ENCODE measurements around the gene RPS6KA2. TPM values are rescaled to one million over a fixed set of nuclear protein-coding genes. Genes with fewer than 3 reads are reported as not detected.

RPS6KA2 gene
- total RNA-seq, 1 donor from 2014 or later = 124 TPM

DNA sequence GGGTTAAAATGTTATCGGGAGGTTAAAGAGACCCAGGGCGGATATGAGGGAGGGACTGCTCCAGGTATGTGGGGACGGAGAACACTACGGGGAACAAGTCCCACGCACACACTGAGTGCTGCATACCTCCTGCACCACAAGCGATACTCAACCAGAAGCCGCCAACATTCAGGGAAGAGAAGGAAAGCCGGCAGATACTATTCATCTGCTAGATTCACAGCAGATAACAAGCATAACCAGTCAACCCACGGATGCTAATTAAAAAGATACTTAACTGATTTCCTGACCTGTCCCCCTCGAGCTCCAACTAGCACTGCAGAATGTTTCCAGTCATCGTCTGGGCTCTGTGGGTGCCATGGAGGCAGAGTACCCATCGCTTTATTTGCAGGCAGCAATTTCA is 45.1 kb upstream of the RPS6KA2 start:
- H3K4me1 Mint-ChIP-seq (ENCODE audit: low read depth) = no peaks in the 10 kb centered on the region
- no peaks in the 10 kb centered on the region for H3K9me3 Mint-ChIP-seq (ENCODE audit: low read depth)
- no peak overlapping the region for H3K27ac Mint-ChIP-seq (ENCODE audit: unreplicated experiment)
- peaks cover 3% of the 10 kb centered on the region for H3K27me3 Mint-ChIP-seq (ENCODE audit: low read depth)
- no peaks in the 10 kb centered on the region for H3K36me3 Mint-ChIP-seq (ENCODE audit: low read depth)
- H3K4me3 Mint-ChIP-seq (ENCODE audit: unreplicated experiment) = no peak overlapping the region
- TF ChIP-seq, protein P1, sequence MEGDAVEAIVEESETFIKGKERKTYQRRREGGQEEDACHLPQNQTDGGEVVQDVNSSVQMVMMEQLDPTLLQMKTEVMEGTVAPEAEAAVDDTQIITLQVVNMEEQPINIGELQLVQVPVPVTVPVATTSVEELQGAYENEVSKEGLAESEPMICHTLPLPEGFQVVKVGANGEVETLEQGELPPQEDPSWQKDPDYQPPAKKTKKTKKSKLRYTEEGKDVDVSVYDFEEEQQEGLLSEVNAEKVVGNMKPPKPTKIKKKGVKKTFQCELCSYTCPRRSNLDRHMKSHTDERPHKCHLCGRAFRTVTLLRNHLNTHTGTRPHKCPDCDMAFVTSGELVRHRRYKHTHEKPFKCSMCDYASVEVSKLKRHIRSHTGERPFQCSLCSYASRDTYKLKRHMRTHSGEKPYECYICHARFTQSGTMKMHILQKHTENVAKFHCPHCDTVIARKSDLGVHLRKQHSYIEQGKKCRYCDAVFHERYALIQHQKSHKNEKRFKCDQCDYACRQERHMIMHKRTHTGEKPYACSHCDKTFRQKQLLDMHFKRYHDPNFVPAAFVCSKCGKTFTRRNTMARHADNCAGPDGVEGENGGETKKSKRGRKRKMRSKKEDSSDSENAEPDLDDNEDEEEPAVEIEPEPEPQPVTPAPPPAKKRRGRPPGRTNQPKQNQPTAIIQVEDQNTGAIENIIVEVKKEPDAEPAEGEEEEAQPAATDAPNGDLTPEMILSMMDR (IDR thresholded peaks at IDR 0.05) = no peak
- no peak for DNase-seq (ENCODE audit: low spot score)

DNA sequence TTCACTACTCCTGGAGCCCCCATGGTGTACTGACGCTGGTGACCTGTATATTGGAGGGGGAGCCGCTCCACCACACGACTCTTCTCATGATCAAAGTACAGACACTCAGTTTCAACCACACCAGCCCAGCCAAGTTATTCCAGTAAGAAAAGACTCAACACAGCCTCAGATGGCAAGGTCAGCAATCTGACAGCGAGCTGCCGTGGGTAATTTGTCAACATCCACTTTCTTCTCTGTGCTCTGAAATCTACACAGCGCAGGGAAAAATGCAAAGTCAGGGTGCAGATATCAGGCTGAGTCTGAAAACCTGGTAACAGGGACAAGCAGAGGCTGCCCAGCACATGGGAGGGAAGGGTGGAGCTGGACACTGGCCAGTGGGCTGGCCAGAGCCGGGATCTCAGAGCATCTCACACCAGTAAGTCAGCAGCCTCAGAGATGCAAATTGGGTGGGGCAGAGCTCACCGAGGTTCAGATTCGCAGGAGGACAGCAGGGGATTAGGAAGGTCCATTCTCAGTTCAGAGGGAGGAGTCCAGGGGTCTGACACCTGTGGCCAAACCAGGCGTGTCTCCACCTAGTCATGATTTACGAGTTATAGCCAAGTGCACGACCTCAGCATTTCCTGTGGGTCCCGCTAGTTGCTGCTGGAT is 44.5 kb upstream of the RPS6KA2 start:
- no peak overlapping the region for H3K4me3 Mint-ChIP-seq (ENCODE audit: unreplicated experiment)

DNA sequence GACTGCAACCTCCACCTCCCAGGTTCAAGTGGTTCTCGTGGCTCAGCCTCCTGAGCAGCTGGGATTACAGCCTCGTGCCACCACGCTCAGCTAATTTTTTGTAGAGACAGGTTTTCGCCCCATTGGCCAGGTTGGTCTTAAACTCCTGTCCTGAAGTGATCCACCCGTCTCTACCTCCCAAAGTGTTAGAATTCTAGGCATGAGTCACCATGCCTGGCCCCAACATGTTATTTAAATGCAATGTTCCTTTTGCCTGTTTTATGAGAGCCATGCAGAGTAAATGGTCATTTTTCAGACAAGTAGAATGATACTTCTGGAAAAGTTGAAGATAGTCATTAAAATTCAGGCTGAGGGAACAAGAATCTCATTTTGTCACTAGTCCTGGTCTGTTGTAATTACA is 43.8 kb upstream of the RPS6KA2 start:
- Mint-ChIP-seq H3K9me3 (ENCODE audit: low read depth) (no peaks in the 10 kb centered on the region), H3K4me3 (ENCODE audit: unreplicated experiment) (no peak overlapping the region), H3K4me1 (ENCODE audit: low read depth) (no peaks in the 10 kb centered on the region), H3K36me3 (ENCODE audit: low read depth) (no peaks in the 10 kb centered on the region), H3K27me3 (ENCODE audit: low read depth) (peaks cover 7% of the 10 kb centered on the region), H3K27ac (ENCODE audit: unreplicated experiment) (no peak overlapping the region)
- TF ChIP-seq, protein P1 (IDR thresholded peaks at IDR 0.05) = no peak
- DNase-seq (ENCODE audit: low spot score) = no peak

More for the DNA sequence above, 44.5 kb upstream of the RPS6KA2 start:
- H3K9me3 Mint-ChIP-seq (ENCODE audit: low read depth) = no peaks in the 10 kb centered on the region
- H3K36me3 Mint-ChIP-seq (ENCODE audit: low read depth) = no peaks in the 10 kb centered on the region
- H3K27ac Mint-ChIP-seq (ENCODE audit: unreplicated experiment) = no peak overlapping the region
- DNase-seq (ENCODE audit: low spot score) = peak; percentile 54
- peaks cover 7% of the 10 kb centered on the region for H3K27me3 Mint-ChIP-seq (ENCODE audit: low read depth)
- no peaks in the 10 kb centered on the region for H3K4me1 Mint-ChIP-seq (ENCODE audit: low read depth)
- TF ChIP-seq, protein P1 (IDR thresholded peaks at IDR 0.05) = no peak

DNA sequence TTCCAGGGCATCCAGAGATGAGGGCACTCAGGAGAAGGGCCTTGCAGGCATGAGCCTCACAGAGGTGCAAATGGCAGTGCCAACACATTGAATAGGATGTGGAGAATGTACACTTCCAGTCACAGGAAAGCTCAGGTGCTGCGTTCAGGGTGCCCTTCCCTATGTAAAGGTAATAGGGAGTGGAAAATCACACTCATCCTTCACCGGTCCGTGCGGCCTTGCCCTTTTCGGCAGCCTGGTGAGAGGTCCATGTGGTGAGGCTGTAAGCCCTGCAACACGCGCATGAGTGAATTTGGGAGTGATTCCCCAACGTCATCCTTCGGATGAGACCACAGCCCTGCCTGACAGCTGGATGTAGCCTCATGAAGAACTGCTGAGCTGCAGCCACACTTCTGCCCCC is 43.0 kb upstream of the RPS6KA2 start:
- Mint-ChIP-seq H3K9me3 (ENCODE audit: low read depth) (no peaks in the 10 kb centered on the region), H3K36me3 (ENCODE audit: low read depth) (no peaks in the 10 kb centered on the region), H3K4me3 (ENCODE audit: unreplicated experiment) (no peak overlapping the region), H3K27ac (ENCODE audit: unreplicated experiment) (no peak overlapping the region), H3K4me1 (ENCODE audit: low read depth) (no peaks in the 10 kb centered on the region), H3K27me3 (ENCODE audit: low read depth) (peaks cover 7% of the 10 kb centered on the region)
- TF ChIP-seq, protein P1 (IDR thresholded peaks at IDR 0.05) = no peak
- DNase-seq (ENCODE audit: low spot score) = peak; percentile 54

DNA sequence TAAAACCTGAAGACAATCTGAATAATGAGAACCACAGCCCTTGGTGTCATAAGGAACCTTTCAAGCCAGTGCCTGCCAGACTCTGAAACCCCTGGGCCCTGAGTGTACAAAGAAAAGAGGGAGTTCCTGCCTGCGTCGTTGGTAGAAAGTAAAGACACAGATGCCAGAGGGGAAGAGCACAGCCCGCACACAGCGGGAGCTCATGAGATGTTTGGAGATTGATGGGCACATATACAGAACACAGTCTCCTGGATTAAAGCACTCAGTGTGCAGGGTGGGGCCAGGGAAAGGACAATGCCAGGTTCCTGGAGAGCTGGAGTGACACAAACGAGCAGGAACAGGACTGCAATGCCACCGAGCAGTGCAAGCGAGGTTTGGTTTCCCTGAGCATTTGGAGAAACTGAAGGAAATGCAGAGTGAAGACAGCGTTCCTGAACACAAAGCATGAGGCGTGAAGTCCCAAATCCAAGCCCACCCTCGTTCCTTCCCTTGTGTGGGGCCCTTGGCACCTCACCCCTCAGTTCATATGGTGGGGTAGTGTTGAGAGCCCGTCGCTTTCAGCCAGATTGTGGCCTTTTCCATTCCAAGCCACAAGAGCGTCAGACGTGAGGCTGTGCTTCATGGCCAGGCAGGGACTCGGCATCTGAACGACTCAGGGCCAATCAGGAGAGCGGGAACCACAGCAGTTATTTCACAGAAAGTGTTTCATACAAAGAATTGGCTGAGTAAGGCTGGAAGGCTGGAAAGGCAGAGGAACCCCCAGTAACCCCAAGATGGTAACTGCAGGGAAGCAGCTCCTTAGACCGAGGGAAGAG is 41.0 kb upstream of the RPS6KA2 start:
- Mint-ChIP-seq H3K9me3 (ENCODE audit: low read depth) (no peaks in the 10 kb centered on the region), H3K27ac (ENCODE audit: unreplicated experiment) (no peak overlapping the region), H3K4me3 (ENCODE audit: unreplicated experiment) (no peak overlapping the region), H3K27me3 (ENCODE audit: low read depth) (peaks cover 8% of the 10 kb centered on the region), H3K36me3 (ENCODE audit: low read depth) (no peaks in the 10 kb centered on the region), H3K4me1 (ENCODE audit: low read depth) (no peaks in the 10 kb centered on the region)
- peak; percentile 36 for DNase-seq (ENCODE audit: low spot score)
- TF ChIP-seq, protein P1 (IDR thresholded peaks at IDR 0.05) = no peak
